NCI-H774 (cell line): ENCODE data around the gene KRT33A.
"Not testable (repeated sequence)": the region's sequence is repeated elsewhere in the genome, so short reads cannot be mapped to it uniquely, and the experiment has no call there.

Experiments used
- DNase-seq: peaks from one replicate; lab custom pipeline; 2025; lab: John Stamatoyannopoulos, UW

KRT33A gene

DNA sequence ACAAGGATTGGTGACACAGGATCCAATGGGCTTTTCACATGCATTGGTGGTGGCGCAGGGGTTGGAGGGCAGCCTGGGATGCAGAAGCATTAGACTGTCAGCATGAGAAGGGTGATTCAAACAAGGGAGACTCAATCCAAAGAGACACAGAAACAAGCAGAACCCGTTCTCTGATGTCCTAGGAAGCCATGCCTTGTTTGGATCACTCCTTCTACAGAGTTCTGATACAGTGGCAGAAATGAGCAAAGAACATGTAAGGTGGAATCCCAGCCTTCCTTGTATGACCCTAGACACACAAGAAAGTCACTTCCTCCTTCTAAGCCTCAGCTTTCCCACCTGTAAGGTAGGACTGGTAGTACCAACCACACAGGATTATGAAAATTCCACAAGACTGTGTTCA lies 13.3 kb upstream of the KRT33A start:
- DNase-seq, result no peak

DNA sequence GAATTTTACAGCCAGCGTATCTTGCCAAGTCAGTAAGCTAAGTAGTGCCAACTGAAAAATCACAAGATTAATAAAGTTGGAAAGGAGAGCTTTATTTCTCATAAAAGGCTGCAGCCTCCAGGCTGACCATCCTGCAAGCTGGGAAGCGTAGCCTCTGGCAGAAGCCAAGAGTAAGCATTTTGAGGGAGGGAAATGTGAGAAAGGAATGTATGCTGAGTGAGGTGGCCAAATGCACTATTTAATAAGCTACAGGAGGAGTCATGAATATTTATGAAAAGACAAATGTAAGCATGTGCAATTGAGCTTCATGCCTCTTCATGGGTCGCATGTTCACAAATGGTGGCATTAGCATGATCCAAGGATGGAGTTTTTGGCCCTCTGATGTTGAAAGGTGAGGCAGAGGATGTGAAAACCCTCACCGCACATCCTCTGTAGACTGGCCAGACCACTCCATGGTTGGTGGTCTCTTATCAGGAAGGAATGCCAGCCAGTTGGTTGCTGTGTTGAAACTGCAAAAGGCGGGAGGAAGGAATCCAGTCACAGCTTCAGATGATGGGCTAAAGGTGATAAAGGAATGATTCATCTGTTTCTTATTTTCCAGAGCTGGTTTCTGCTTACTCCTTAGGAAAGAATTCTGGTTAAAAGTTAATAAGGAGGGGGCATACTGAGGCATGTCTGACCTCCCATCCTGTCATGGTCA lies 9.8 kb upstream of the KRT33A start:
- no peak for DNase-seq

DNA sequence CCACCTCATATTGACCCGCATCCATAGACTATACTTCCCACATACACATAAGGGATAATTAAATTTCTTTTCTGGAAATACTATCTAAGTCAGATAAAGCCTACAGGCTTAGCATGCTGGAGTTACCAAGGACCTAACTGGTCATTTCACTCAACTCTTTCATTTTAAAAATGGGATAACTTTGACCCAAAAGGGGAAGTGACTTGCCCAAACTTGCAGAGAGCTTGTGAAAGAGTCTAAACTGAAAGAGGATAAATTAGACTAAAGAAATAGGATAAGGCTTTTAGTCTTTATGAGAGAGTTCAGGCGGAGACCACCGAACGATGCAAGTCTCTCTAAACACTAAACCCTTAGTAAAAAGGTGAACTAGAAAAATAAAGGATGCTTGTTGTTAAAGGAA lies 3.9 kb upstream of the KRT33A start:
- no peak for DNase-seq

DNA sequence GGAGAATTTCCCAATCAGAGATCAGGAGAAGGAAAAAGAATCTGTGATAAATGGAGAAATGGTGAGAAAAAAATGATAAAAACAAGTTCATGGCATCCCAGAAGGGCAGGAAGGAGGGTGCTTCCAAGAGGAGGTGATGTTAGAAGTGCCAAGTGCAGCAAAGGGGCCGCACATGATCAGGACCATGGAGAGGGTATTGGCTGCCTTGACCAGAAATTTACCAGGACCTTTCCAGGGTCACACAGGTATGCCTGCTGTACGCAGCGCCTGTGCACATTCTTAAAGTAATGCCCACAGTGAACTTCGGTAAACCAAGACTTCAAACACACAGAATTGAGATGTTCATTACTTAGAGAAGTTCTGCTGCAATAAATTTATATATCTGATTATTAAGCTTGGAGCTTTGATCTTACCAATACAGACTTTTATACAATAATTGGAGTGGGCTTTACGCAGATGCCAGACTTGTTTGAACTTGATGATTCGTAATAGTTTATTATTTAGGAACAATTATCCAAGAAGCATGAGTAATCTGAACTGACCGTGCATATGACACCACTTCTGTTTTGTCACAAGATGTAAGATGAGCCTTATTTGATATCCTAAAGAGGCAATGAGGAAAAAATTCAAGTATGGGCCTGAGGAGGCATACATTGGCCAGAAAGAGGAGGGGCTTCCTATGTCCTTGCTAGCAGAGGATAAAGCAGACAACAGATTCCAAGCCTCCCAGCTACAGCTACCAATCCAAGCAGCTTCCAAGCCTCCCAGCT lies 2.2 kb upstream of the KRT33A start:
- no peak for DNase-seq

DNA sequence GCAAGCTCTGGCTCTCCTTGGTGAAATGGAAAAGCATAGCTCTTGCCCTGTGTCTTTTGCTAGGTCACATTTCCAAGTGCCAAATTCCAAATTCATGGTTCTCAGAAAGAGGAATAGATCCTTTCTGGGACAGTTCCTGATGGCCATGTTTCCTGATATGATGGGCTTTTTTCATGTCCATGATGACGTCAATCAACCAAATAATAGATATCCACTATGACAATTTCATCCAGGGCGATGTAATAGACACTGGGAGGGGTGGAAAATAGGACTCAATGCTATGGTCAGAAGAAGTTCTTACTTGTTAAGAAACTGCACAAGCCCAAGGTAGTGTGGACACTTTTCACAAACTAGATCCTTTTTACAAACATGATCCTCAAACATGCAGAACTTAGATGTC lies 549 bp upstream of the KRT33A start:
- DNase-seq, result no peak

DNA sequence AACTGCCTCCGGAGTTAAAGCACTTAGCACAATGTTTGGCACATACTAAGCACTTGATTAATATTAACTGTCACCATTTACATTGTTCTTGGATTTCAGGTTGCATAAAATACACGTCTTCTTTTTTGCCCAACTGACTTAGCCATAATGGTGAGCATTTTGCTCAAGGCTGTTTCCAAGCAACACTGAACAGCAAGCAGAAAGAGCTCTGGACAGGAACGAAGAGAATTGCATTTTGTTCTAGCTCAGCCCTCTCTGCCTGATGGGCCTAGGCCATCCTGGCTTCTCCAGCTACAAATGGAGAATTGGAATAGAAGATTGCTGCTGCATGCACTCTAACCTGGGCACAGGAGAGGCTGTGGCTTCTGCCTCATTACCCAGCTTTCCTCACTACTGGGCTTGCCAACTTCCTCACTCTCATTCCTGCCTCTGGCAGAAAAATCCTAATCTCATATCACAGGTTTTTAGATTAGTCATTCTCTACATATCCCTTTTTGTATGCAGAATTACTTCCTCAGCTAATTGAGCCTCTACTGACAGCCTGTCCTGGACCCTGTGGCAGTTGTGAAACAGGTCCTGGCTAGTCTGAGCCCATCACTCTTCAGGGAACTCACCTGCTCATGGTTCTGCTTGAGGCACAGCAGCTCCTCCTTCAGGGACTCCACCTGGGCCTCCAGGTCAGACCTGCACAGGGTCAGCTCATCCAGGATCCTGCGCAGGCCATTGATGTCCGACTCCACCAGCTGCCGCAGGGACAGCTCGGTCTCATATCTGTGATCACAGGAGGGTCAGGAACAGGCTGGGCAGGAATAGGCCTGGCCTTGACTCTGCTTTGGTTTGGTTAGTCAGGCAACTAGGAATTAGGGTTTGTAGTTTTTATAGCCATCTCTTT lies 2.5 kb downstream of the KRT33A start:
- no peak for DNase-seq

DNA sequence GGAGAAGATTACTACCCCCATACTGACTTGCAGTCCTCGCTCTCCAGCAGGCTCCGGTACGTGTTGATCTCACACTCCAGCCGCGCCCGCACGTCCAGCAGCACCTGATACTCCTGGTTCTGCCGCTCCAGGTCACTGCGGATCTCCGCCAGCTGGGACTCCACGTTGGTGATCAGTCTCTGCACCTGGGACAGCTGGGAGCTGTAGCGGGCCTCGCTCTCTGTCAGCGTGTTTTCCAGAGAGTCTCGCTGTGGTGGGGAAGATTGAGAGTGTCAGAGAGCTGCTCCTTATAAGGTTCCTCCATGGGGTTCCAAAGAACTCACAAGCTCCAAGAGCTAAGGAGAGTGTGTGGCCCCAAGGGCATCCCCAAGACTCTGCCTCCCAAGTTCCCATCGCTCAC lies 4.2 kb downstream of the KRT33A start:
- DNase-seq, result not testable (repeated sequence)

DNA sequence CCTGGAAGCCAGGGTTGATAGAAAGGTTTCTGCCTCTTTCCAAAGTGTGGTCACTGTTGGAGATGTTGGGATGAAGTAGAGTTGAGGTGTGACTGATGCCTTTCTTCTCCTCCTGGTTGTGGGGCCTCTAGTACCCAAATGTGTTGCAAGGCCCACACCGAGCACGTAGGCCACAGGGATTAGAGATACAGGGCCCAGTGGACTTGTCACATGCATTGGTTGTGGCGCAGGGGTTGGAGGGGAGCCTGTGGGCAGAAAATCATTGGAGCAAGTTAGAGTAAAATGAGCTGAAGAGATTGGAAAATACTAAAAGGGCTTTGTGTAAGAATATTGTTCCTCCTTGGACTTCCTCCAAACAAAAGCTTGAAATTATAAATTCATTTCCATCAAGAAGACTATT lies 4.6 kb downstream of the KRT33A start:
- no peak for DNase-seq

DNA sequence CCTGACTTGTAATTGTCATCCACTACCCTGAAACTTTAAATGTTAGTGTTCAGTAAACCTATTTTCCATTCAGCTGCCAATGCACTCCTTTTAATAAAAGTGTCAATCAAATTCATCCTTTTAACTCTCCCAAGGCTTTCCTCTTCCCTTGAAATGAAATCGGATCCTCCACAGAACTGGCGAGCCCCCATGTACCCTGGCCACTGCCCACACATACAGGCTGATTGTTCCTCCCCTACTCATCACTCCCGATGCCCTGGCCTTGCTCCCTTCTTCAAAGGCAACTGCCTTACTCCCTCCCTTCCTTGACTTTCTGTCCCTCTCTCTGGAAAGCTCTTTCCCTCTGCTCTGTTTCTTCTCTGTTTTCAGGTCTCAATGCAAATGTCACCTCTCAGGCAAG lies 7.6 kb downstream of the KRT33A start:
- DNase-seq, result no peak

DNA sequence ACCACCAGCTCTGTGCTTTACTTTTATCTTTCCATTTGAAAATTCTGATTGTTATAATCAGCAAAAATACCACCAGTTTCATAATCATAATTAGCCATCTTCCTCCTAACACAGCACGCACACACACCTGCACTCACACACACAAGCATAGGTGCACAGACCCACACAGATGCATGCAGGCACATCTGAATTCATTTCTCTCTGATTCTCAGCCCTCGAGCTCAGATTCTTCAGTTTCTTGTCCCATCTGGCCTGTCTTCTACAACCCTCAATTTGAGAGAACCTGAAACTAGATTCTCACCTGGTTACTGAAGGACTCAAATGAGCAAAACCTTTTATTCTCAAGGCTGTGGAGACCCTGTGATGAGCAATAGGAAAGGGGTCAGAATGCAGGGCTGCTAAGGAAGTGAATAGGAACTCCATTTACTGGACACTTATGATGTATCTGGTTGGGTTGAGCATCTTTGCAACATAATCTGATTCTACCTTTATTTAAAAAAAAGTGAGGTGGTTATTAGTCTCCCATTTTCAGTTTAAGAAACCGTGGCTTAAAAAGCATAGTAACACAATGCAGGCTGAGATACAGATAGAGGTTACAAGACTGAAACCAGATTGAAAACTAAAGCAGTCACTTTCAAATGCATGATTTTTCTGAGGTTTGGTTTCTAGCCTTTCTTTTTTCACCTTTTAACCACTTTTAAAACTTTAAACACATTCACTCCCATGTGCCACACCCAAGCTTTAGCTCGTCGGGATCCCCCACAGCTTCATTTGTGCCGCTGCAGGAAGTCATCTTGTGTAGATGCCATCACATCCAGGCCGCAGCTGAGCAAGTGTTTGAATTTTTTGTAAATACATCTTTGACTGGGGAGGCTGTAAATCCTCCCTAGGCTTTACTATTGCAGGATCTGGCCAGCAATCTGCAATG lies 9.4 kb downstream of the KRT33A start:
- DNase-seq, result no peak

DNA sequence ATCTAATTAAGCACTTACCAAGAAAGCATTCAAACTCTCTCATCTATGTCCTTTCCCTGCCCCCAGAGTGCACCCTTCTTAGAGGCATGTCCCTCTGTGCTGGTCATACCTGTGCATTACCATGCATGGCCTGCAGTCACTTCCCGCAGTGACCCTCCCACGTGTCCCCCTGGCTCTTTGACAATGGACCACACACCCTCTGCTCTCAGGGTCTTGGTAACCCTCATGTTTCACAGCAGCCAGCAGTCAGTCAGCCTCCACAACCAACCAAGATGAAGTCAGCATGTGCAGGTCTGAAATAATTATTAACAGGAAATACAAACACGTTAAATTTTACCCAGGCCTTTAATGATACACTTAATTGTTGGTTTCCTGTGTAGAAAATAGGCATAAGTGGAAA lies 10.1 kb downstream of the KRT33A start:
- DNase-seq, result no peak

DNA sequence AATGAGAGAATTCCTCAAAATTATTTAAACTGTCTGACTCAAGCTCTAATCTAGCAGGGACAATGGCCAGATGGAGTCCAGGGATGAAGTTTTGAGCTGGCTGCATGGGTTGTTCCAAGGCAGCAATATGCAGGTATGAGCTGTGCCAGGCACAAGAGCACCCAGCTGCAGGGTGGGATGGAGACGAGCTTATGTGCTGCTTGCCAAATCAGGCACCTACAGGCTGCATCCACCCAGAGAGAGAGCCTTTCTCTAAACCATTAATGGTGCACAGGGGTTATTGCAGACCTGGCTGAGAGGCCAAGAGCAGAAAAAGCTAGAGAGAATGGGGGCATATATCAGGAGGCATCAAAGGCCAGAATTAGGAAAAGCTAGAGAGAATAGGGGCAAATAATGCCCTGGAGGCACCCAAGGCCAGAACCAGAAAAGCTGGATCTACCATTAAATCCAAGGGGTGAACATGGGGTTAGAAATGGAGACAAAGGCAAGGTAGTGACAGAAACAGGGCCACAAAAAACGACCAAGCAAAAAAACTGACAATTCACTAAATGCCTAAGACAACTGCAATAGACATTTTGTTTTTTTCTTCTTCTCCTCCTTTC lies 11.0 kb downstream of the KRT33A start:
- no peak for DNase-seq

DNA sequence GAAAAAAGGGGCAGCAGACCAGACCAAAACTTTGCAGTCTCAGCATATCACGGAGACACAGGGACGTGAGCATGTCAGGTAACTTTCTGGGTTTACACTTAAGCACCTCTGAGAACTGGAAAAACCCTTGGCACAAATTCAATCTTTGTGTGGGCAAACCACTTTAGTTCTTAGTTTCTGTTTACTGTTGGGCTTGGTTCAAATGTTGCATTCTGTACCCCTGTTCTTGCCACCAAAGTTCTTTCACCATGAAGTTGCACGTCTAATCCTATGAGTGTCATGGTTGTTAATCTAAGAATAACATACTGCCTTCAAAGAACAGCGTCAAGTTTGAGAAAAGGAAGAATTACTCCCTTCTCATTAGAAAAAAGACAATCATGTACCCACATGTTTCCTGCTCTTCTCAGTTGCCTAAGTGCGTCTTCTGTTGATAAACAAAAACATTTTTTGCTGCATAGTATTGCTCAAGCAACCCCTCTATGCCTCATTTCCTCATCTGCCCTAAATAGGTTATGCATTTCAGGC lies 11.6 kb downstream of the KRT33A start:
- DNase-seq, result no peak

DNA sequence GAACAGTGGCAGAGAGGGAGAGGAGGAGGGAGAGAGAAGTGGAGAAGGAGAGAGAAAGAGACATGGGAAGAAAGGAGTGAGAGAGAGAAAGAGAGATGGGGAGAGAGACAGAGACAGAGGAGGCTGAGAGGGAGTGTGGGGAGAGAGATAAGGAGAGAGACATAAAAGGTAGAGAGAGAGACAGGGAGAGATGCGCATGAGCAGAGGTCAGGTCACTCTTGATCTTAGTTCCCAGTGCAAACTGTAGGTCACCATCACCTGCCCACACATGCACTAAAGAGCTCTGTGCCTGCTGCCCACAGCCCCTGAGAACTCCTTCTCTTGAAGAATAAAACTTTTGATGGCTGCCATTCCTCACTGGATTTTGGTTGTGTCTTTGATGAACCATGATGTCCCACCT lies 14.9 kb downstream of the KRT33A start:
- DNase-seq, result no peak

DNA sequence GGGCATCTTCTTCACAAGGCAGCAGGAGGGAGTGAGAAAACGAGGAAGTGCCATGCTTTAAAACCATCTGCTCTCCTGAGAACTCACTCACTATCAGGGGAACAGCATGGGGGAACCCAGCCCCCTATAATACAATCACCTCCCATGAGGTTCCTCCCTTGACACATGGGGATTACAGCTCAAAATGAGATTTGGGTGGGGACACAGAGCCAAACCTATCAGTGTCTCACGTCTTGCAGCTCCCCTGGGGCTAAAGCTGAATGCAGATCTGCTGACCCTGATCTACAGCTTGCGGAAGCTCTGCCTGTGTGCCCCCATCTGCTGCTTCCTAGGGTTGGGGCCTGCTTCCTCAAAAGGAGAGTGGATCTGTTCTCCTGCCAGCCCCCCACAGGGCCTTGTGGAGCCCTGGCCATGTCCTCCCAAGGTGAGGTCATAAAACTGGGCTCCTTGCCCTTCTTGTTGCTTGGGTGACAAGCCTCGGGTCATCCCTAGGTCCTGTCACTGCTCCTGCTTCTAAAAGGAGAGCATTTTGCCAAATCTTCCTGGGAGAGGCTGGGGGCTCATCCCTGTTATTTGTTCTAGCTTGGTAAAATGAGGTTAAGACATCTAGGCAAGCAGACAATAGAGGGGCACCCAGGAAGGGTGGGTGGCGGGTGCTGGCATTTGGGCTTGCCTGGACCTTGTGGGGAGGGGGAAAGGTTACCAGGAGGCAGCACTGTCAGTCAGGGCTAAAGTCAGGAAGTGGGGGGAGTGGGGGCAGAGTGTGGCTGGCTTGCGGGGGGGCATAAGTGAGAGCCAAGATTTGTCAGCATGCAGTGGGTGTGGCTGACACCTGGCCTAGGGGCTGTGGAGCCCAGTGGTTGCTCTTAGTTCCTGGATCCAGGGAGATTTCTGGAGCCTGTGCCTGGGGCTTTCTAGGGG lies 16.0 kb downstream of the KRT33A start:
- DNase-seq, result no peak

DNA sequence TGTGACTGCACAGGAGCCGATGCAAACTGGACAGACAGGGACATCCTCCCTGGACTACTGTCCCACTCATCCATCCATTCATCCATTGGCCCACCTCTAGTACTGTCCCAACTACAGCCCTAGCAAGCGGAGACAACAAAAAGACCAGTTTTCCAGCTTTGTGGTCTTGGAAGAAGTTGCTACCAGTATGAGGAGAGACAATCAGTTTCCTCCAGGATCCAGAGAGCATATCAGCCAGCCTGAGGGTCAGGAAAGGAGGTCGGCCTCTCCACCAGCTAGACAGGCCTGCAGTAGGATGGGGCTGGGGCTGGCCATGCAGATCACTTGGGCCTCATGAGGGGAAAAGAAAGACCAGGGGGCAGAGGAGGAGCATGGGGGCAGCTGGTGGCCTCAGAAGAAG lies 16.8 kb downstream of the KRT33A start:
- DNase-seq, result no peak

DNA sequence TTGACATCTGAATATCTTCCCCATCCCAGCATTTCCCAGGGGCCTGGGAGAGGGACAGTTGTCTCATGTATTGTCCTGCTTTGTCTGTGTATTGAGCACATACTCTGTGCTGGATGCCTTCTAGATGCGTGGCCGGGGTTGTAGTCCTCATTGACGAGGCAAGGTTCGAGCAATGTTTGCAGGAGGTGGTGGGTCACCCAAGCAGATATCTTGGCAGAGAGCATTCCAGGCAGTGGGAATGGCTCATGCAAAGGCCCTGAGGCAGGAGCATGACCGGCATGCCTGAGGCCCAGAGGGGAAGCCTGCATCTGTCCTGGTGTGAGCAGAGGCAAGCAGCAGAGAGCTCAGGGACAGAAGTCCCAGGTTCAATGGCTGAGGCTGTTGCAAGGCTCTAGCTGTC lies 17.5 kb downstream of the KRT33A start:
- DNase-seq, result no peak

DNA sequence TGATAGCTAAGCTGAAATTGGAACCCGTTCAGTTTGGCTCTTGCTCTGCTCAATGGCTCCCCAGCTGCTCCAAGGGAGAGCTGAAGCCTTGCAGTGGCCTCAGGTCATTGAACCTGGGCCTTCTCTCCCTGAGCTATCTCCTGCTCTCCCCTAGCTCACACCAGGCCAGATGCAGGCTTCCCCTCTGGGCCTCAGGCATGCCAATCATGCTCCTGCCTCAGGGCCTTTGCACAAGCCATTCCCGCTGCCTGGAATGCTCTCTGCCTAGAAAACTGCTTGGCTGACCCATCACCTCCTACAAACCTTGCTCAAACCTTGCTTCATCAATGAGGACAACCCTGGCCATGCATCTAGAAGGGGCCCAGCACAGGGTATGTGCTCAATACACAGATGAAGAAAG lies 18.4 kb downstream of the KRT33A start:
- no peak for DNase-seq

DNA sequence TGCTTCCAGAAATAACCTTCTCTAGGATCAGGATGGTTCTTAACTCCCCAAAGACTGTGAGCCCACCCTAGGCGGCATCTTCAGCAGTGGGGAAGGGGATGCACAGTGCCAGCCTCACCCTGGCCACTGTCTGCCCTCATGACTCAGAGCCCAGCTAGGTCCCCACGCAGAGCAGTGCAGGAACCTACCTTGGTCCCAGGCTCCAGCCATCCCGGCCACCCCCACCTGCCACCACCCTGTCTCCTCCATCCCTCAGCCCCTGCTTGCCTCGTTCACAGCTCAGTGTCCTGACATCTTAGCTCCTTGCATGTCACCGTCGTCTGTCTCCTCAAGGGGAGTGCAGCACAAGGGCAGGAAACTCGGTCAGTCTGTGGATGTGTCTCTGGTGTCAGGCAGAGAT lies 19.0 kb downstream of the KRT33A start:
- no peak for DNase-seq
